Left renal pelvis (tissue), 4 donors: ENCODE results near the gene RAB9B. TPM values are rescaled to one million over a fixed set of nuclear protein-coding genes. Genes with fewer than 3 reads are reported as not detected.
"Not testable (repeated sequence)": the region's sequence is repeated elsewhere in the genome, so short reads cannot be mapped to it uniquely, and the experiment has no call there.

ENCODE experiments used
- DNase-seq, 4 donors: peaks; one replicate each; pipeline ENCODE4 v3.0.0-alpha.2; 2013; ENCODE audit warnings: low read depth in 4 of 4, low spot score in 3 of 4
- polyA plus RNA-seq, 4 donors: library from polyadenylated mRNA; unstranded; fragments of 120-200 nt; gene quantifications; one replicate each; pipeline ENCODE4 v1.2.1, GENCODE V29; 2013; ENCODE audit not compliant: insufficient read length in 4 of 4

RAB9B gene
- polyA plus RNA-seq: 1 to 10 TPM; 2.7 to 4.1 (median 3.2) TPM

GRCh38 chrX:103831803-103832544 is at the start of gene RAB9B:
Gene RAB9B (minus strand): TSS chrX:103832257. CDS start chrX:103825784, 6,473 bp downstream.
- peak in 2 of 4 donors; percentile 0 to 2 for DNase-seq

GRCh38 chrX:103879339-103879738 is 47.3 kb upstream of the RAB9B start:
- DNase-seq: no peak

GRCh38 chrX:103878466-103879122 is 46.5 kb upstream of the RAB9B start:
- DNase-seq: no peak

GRCh38 chrX:103877571-103877970 is 45.5 kb upstream of the RAB9B start:
- no peak for DNase-seq

GRCh38 chrX:103864886-103865534 is 33.0 kb upstream of the RAB9B start:
- DNase-seq: no peak

GRCh38 chrX:103864149-103864548 is 32.1 kb upstream of the RAB9B start:
- DNase-seq: no peak

GRCh38 chrX:103861200-103861599 is 29.1 kb upstream of the RAB9B start:
- DNase-seq: no peak

- no peak for DNase-seq
Observed at GRCh38 chrX:103849558-103849957, 17.5 kb upstream of the RAB9B start.

- DNase-seq: no peak
Observed at GRCh38 chrX:103847174-103847870, 15.3 kb upstream of the RAB9B start.

GRCh38 chrX:103846386-103846785 is 14.3 kb upstream of the RAB9B start:
- DNase-seq: no peak

- peak in 2 of 4 donors; percentile 12 to 19 for DNase-seq
Observed at GRCh38 chrX:103845165-103845653, 13.2 kb upstream of the RAB9B start.

- DNase-seq: no peak
Observed at GRCh38 chrX:103839404-103839803, 7.3 kb upstream of the RAB9B start.

GRCh38 chrX:103831342-103831802 is 685 bp downstream of the RAB9B start:
- peak in 1 of 4 donors; percentile 14 for DNase-seq

- no peak for DNase-seq
Observed at GRCh38 chrX:103830848-103831247, 1.2 kb downstream of the RAB9B start.

- DNase-seq: no peak
Observed at GRCh38 chrX:103828529-103828928, 3.5 kb downstream of the RAB9B start.

GRCh38 chrX:103825881-103826280 is 6.2 kb downstream of the RAB9B start:
- DNase-seq: no peak

- DNase-seq: no peak
Observed at GRCh38 chrX:103823591-103823990, 8.5 kb downstream of the RAB9B start.

- not testable (repeated sequence) for DNase-seq
Observed at GRCh38 chrX:103820802-103821201, 11.3 kb downstream of the RAB9B start.

- DNase-seq: no peak
Observed at GRCh38 chrX:103818842-103819619, 13.0 kb downstream of the RAB9B start.

GRCh38 chrX:103817502-103817901 is 14.6 kb downstream of the RAB9B start:
- DNase-seq: peak; percentile 5 to 25 (median 13)
